Uterus (tissue), 2 donors: Measurements from ENCODE around the gene SSX1.
"Not testable (repeated sequence)": the region's sequence is repeated elsewhere in the genome, so short reads cannot be mapped to it uniquely, and the experiment has no call there.

Source experiments
- POLR2A ChIP-seq, 2 donors: fragments of 450-650 bp; IDR thresholded peaks; one replicate each; pipeline ENCODE4 v1.6.1; 2016; ENCODE audit warnings: antibody characterized with exemption in 2 of 2, mild to moderate bottlenecking in 1 of 2, moderate library complexity in 1 of 2
- TF ChIP-seq, protein P1 (sequence below), 4 experiments: fragments of 200-600 bp in 2 of 4; fragments of 450-650 bp in 2 of 4; sonication (generic) in 2 of 4; IDR thresholded peaks; one replicate each; pipeline ENCODE4 v1.5.1; 2016 to 2019; ENCODE audit warnings: antibody characterized with exemption in 4 of 4, mild to moderate bottlenecking in 2 of 4, moderate library complexity in 1 of 4

DNA sequence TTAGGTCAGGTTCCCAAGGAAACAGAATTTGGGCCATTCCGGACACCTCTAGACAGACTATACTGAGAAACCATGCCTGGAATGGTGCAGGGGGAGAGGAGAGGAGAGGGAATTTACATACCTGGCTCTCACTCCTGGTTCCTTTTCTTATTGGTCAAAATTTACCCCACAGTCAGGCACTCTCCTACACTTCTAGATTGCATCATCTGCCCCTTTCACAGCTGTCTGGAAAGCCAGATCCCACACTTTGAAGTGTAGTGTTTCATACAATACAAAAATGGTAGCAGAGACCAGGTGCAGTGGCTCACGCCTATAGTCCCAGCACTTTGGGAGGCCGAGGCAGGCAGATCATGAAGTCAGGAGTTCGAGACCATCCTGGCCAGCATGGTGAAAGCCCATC lies 31.0 kb upstream of the SSX1 start:
- TF ChIP-seq, protein P1, sequence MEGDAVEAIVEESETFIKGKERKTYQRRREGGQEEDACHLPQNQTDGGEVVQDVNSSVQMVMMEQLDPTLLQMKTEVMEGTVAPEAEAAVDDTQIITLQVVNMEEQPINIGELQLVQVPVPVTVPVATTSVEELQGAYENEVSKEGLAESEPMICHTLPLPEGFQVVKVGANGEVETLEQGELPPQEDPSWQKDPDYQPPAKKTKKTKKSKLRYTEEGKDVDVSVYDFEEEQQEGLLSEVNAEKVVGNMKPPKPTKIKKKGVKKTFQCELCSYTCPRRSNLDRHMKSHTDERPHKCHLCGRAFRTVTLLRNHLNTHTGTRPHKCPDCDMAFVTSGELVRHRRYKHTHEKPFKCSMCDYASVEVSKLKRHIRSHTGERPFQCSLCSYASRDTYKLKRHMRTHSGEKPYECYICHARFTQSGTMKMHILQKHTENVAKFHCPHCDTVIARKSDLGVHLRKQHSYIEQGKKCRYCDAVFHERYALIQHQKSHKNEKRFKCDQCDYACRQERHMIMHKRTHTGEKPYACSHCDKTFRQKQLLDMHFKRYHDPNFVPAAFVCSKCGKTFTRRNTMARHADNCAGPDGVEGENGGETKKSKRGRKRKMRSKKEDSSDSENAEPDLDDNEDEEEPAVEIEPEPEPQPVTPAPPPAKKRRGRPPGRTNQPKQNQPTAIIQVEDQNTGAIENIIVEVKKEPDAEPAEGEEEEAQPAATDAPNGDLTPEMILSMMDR (IDR thresholded peaks at IDR 0.05): not testable (repeated sequence)
- not testable (repeated sequence) for TF ChIP-seq POLR2A (IDR thresholded peaks at IDR 0.05)
